Choroid plexus epithelial cell (primary cell): ENCODE results near the gene MGAT4B.

Experiments used
- DNase-seq: peaks from one replicate; pipeline ENCODE4 v3.0.0-alpha.2; 2010; ENCODE audit warnings: low read depth
- H3K4me3 ChIP-seq: 2 replicates; pipeline ENCODE4 v1.5.1; 2011; ENCODE audit warnings: low read depth, mild to moderate bottlenecking, control low read depth, low read length, moderate library complexity
- CTCF ChIP-seq: conservative IDR thresholded peaks from 2 replicates; pipeline ENCODE4 v1.5.1; 2011; ENCODE audit warnings: low read depth, mild to moderate bottlenecking, control low read depth, inconsistent platforms, low read length, moderate library complexity

MGAT4B gene

GRCh38 chr5:179805529-179806249 lies 977 bp downstream of the MGAT4B start:
- no peak for TF ChIP-seq CTCF

GRCh38 chr5:179805070-179805528 lies 1.6 kb downstream of the MGAT4B start:
- peak overlapping the region; percentile 84 for H3K4me3 ChIP-seq
- TF ChIP-seq CTCF, result no peak
- no peak for DNase-seq

More at GRCh38 chr5:179805529-179806249, 977 bp downstream of the MGAT4B start:
- peak overlapping the region; percentile 84 for H3K4me3 ChIP-seq
- DNase-seq, result peak; percentile 35

GRCh38 chr5:179804555-179804947 lies 2.1 kb downstream of the MGAT4B start:
- peak overlapping the region; percentile 84 for H3K4me3 ChIP-seq
- no peak for TF ChIP-seq CTCF
- DNase-seq, result no peak

- H3K4me3 ChIP-seq, result no peak overlapping the region
- no peak for TF ChIP-seq CTCF
- no peak for DNase-seq
Observed at GRCh38 chr5:179803651-179804554, 2.8 kb downstream of the MGAT4B start.

GRCh38 chr5:179802950-179803562 lies 3.6 kb downstream of the MGAT4B start:
- no peak overlapping the region for H3K4me3 ChIP-seq

More at GRCh38 chr5:179802950-179803562, 3.6 kb downstream of the MGAT4B start:
- TF ChIP-seq CTCF, result no peak
- no peak for DNase-seq
